Thoracic aorta (tissue), 2 donors: Measurements from ENCODE around the gene PCAT7. TPM values are rescaled to one million over a fixed set of nuclear protein-coding genes. Genes with fewer than 3 reads are reported as not detected.

Experiments
- ATAC-seq: fragments of 150-250 bp; one replicate; pipeline ENCODE4 v1.8.0; 2017; ENCODE audit warnings: low read depth; ENCODE audit not compliant: insufficient number of reproducible peaks, low FRiP score
- DNase-seq: peaks from one replicate; pipeline ENCODE4 v3.0.0-alpha.2; 2020; ENCODE audit warnings: low spot score
- H3K27ac ChIP-seq, 2 donors: fragments of 200-600 bp; sonication (generic); 1 replicate in 1 of 2; 2 replicates in 1 of 2; pipeline ENCODE4 v1.5.1; 2016; ENCODE audit warnings: mild to moderate bottlenecking in 2 of 2, moderate library complexity in 2 of 2
- H3K27me3 ChIP-seq: fragments of 200-600 bp; sonication (generic); replicated peaks from 2 replicates; pipeline ENCODE4 v1.6.0; 2016; ENCODE audit warnings: mild to moderate bottlenecking; ENCODE audit not compliant: insufficient read depth
- H3K36me3 ChIP-seq: fragments of 200-600 bp; sonication (generic); one replicate; pipeline ENCODE4 v1.5.1; 2016
- H3K4me1 ChIP-seq, 2 donors: fragments of 200-600 bp; sonication (generic); 1 replicate in 1 of 2; 2 replicates in 1 of 2; pipeline versions ENCODE4 v1.5.1 to v1.6.0; 2016; ENCODE audit warnings: low read depth in 2 of 2, mild to moderate bottlenecking in 1 of 2; ENCODE audit not compliant: control insufficient read depth in 1 of 2
- H3K4me3 ChIP-seq: fragments of 200-600 bp; sonication (generic); 2 replicates; pipeline ENCODE4 v1.5.1; 2016; ENCODE audit warnings: mild to moderate bottlenecking
- H3K9me3 ChIP-seq: fragments of 200-600 bp; sonication (generic); 2 replicates; pipeline ENCODE4 v1.5.1; 2016
- total RNA-seq, 2 donors: library from RNA; depleted of rRNA; stranded (reverse); fragments of >200 nt; gene quantifications; one replicate each; pipeline versions ENCODE4 v1.1.0 to v1.2.3, GENCODE V29; 2016
- TF ChIP-seq, protein P1 (sequence below): fragments of 200-600 bp; sonication (generic); IDR thresholded peaks from one replicate; pipeline ENCODE4 v1.5.1; 2019; ENCODE audit warnings: antibody characterized with exemption

Gene PCAT7
- total RNA-seq, 2 donors from 2014 or later = not detected

DNA sequence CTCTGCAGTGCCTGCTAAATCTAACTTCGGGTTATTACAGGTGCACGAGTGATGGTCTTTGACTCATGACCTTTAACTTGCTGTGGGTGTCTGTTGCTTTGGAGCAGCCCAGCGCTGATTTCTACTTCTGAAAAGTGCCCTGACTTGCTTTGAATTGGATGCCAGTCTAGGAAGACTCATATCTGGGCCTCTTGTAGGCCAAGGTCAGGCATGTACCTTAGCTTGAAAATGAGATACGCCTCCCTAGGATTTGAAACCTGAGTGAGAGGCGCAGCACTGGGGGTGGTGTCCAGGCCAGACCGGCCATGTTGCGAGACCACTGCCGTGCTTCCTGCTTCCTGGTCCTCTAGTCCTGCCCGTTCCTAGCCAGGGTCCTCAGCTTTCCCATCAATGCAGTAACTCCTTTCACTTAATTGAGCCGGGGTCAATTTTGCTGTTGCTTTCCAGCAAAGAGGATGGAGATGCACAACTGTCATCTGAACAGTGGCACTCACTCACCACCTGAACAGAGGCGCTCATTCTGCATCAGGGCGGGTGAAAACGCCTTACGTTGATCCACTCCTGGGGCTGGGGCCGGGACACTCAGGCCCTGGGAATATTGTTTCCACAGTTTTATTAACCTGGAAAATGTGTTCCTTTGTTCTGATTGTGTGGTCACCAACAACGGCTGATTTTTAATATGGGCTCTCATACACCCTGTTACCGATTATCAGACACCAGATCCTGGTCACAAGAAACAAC is 14.3 kb downstream of the PCAT7 start:
- H3K4me1 ChIP-seq = no peaks in the 10 kb centered on the region
- no peak overlapping the region for H3K4me3 ChIP-seq
- H3K36me3 ChIP-seq = no peaks in the 10 kb centered on the region
- TF ChIP-seq, protein P1, sequence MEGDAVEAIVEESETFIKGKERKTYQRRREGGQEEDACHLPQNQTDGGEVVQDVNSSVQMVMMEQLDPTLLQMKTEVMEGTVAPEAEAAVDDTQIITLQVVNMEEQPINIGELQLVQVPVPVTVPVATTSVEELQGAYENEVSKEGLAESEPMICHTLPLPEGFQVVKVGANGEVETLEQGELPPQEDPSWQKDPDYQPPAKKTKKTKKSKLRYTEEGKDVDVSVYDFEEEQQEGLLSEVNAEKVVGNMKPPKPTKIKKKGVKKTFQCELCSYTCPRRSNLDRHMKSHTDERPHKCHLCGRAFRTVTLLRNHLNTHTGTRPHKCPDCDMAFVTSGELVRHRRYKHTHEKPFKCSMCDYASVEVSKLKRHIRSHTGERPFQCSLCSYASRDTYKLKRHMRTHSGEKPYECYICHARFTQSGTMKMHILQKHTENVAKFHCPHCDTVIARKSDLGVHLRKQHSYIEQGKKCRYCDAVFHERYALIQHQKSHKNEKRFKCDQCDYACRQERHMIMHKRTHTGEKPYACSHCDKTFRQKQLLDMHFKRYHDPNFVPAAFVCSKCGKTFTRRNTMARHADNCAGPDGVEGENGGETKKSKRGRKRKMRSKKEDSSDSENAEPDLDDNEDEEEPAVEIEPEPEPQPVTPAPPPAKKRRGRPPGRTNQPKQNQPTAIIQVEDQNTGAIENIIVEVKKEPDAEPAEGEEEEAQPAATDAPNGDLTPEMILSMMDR = no peak
- no peak overlapping the region for H3K27ac ChIP-seq
- H3K27me3 ChIP-seq = no peaks in the 10 kb centered on the region
- no peaks in the 10 kb centered on the region for H3K9me3 ChIP-seq
- no peak for ATAC-seq
- DNase-seq = no peak

DNA sequence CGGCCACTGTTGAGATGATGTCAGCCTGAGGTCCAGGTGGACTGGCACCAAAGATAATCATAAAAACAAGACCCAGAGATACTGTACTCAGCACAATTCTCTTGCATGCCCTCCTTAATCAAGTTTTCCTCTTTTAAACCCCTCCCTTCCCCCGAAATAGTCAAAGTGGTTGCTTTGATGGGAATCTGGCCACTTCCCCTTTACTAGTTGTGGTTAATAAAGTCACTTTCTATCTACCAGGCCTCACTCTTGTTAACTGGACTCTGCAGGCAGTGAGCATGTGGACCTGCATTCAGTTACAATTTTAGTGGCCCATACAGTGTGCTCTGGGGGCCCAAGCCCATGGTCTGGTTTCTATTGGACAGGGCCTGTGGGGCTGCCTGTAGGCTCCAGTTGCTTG is 21.2 kb downstream of the PCAT7 start:
- H3K4me3 ChIP-seq = no peak overlapping the region
- H3K36me3 ChIP-seq = no peaks in the 10 kb centered on the region
- ATAC-seq = no peak
- TF ChIP-seq, protein P1 = no peak
- no peaks in the 10 kb centered on the region for H3K4me1 ChIP-seq
- no peak overlapping the region for H3K27ac ChIP-seq
- H3K27me3 ChIP-seq = no peaks in the 10 kb centered on the region
- DNase-seq = no peak
- no peaks in the 10 kb centered on the region for H3K9me3 ChIP-seq

DNA sequence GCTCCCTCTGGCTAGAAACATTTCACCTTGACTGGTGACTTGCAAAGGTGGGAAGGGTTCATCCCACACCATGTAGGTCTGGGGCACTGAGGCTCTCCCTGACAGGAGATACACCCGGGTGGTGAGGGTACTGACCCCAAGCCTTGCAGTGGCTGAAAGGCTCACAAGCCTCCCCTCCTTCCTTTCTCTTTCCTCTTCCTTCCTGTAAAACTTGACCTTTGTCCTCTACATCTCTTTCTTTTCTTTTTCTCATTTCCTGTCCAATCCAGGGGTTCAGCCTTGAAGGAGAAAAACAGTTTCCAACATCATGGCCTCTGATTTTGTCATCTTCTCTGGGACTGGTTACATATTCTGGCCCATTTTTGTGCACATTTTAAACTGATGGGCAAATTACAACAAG is 22.2 kb downstream of the PCAT7 start:
- Histone ChIP-seq H3K36me3 (no peaks in the 10 kb centered on the region), H3K27me3 (no peaks in the 10 kb centered on the region), H3K9me3 (no peaks in the 10 kb centered on the region), H3K4me3 (no peak overlapping the region), H3K27ac (no peak overlapping the region), H3K4me1 (no peaks in the 10 kb centered on the region)
- no peak for DNase-seq
- no peak for ATAC-seq
- TF ChIP-seq, protein P1 = no peak

DNA sequence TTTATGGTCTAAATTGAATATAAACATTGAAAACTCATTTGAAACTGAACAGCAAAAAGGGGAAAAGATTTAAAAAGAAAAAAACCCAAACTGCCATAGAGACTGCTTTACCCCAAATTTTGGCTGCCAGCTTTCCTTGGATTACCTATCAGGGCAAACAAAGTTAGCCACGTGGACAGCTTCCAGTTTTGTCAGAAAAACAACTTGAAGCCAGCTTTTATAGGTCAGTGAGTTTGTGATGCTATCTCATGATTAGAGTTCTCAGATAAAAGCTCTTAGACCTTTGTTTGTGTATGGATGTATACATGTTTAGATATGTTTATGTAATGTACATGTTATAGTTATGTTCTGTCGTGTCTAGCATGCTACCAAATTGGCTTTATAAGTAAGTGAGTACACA is 22.7 kb downstream of the PCAT7 start:
- H3K27ac ChIP-seq = no peak overlapping the region
- DNase-seq (no peak), ATAC-seq (no peak)
- TF ChIP-seq, protein P1 = no peak
- no peaks in the 10 kb centered on the region for H3K27me3 ChIP-seq
- no peak overlapping the region for H3K4me3 ChIP-seq
- no peaks in the 10 kb centered on the region for H3K4me1 ChIP-seq
- H3K36me3 ChIP-seq = no peaks in the 10 kb centered on the region
- H3K9me3 ChIP-seq = no peaks in the 10 kb centered on the region

DNA sequence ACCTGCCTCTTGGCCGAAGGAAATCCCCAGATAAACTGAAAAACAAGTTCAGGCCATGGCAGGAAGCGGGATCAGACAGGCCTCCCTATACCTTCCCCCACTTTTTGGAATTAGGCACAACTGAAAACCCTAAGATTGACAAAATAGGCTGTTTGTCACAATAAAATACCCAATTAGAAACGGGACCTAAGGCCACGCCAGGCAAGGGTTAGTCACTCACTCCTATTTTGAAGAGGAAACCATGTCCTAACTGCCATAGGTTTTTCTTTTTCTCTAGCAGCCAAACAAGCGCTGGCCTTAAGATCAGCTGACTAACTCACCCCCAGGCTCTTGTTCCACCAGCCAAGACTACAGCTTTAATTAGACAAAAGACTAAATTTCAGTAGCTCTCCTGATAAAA is 26.8 kb downstream of the PCAT7 start:
- DNase-seq (no peak), ATAC-seq (no peak)
- H3K36me3 ChIP-seq = no peaks in the 10 kb centered on the region
- no peaks in the 10 kb centered on the region for H3K9me3 ChIP-seq
- no peaks in the 10 kb centered on the region for H3K27me3 ChIP-seq
- TF ChIP-seq, protein P1 = no peak
- no peak overlapping the region for H3K4me3 ChIP-seq
- no peaks in the 10 kb centered on the region for H3K4me1 ChIP-seq
- no peak overlapping the region for H3K27ac ChIP-seq
